Heart left ventricle (tissue), 16 donors: ENCODE data around the gene DUOXA1. TPM values are rescaled to one million over a fixed set of nuclear protein-coding genes. Genes with fewer than 3 reads are reported as not detected.

Experiments
- ATAC-seq, 4 donors: fragments of 200-7000 bp; cut with Tn5 transposase; one replicate each; pipeline ENCODE4 v1.9.1; 2020 to 2022; ENCODE audit warnings: moderate library complexity in 4 of 4, mild to moderate bottlenecking in 3 of 4, moderate number of reproducible peaks in 1 of 4
- DNase-seq, 5 donors: peaks; one replicate each; pipeline ENCODE4 v3.0.0-alpha.2; 2020
- H3K27ac ChIP-seq, 12 donors: fragments of 200-600 bp; sonication (generic) in 4 of 12; one replicate each; pipeline versions ENCODE4 v1.5.0 to v1.8.0; 2016 to 2022; ENCODE audit warnings: mild to moderate bottlenecking in 2 of 12
- H3K27me3 ChIP-seq, 9 donors: fragments of 200-600 bp; sonication (generic) in 2 of 9; one replicate each; pipeline versions ENCODE4 v1.5.1 to v1.8.0; 2016 to 2022; ENCODE audit warnings: mild to moderate bottlenecking in 3 of 9
- H3K36me3 ChIP-seq, 9 donors: fragments of 200-600 bp; sonication (generic) in 2 of 9; one replicate each; pipeline versions ENCODE4 v1.5.0 to v1.8.0; 2018 to 2022; ENCODE audit warnings: mild to moderate bottlenecking in 2 of 9
- H3K4me1 ChIP-seq, 12 donors: fragments of 200-600 bp; sonication (generic) in 4 of 12; one replicate each; pipeline versions ENCODE4 v1.5.0 to v1.8.0; 2016 to 2022; ENCODE audit warnings: mild to moderate bottlenecking in 3 of 12
- H3K4me3 ChIP-seq, 12 donors: fragments of 200-600 bp; sonication (generic) in 4 of 12; one replicate each; pipeline versions ENCODE4 v1.5.0 to v1.8.0; 2017 to 2022; ENCODE audit warnings: mild to moderate bottlenecking in 9 of 12, moderate library complexity in 4 of 12
- H3K9me3 ChIP-seq, 12 donors: fragments of 200-600 bp; sonication (generic) in 4 of 12; one replicate each; pipeline versions ENCODE4 v1.5.0 to v1.8.0; 2016 to 2022; ENCODE audit warnings: mild to moderate bottlenecking in 1 of 12
- CTCF ChIP-seq, 12 donors: fragments of 200-600 bp; sonication (generic) in 4 of 12; IDR thresholded peaks; one replicate each; pipeline versions ENCODE4 v1.5.0 to v1.8.0; 2018 to 2022; ENCODE audit warnings: antibody characterized with exemption in 12 of 12, mild to moderate bottlenecking in 5 of 12
- POLR2A ChIP-seq, 2 donors: fragments of 450-650 bp; IDR thresholded peaks; one replicate each; pipeline ENCODE4 v1.6.1; 2017; ENCODE audit warnings: antibody characterized with exemption in 2 of 2, mild to moderate bottlenecking in 2 of 2, moderate library complexity in 2 of 2
- WGBS, 4 donors: extraction: QIAGEN DNeasy Blood & Tissue Kit in 2 of 4; methylation state at CpG; one replicate each; pipeline versions ENCODE4 v1.1.5 to v1.1.7; 2013 to 2018; 5-methylcytosine and 5-hydroxymethylcytosine counted together
- intact Hi-C, 10 donors: fragments of 100-400 bp; cut with DNase I; formaldehyde crosslinking; loops; one replicate each; pipeline versions ENCODE4 v1.11.1 to v1.14.2; 2022
- long read RNA-seq, 3 donors: library from polyadenylated mRNA; unstranded; transcript quantifications; one replicate each; pipeline ENCODE4 v2.0.0, GENCODE V29; 2020 to 2021
- polyA plus RNA-seq, 2 donors: library from polyadenylated mRNA; stranded (reverse); fragments of 200-250 nt; gene quantifications; one replicate each; pipeline ENCODE4 v1.2.3, GENCODE V29; 2013
- total RNA-seq, 9 donors: library from RNA; depleted of rRNA in 2 of 9; stranded (reverse); fragments of >200 nt in 2 of 9; fragmentation: NEBNext Ultra II Directional in 3 of 9; extraction: Animal tissue kit (Norgen Biotek cat#: 25700) in 3 of 9; gene quantifications; one replicate each; pipeline versions ENCODE4 v1.1.0 to v1.2.4, GENCODE V29; 2016 to 2023
- donor health status: ischemic (EF 13 %, LVEDD 7.1; RV severe dilation, severe dysfunction).
- donor health status: healthy with polysubstance abuse.
- donor health status: DM: no; HTN: yes; CAD: no.
- donor health status: DM: no; HTN: no; CAD: no.
- donor health status: ischemic (EF 25% LVEDD 6.9; RV normal size, moderate dysfunction).
- donor health status: ischemic (EF 25% LVEDD 5.7; RV mildly dilated, moderate dysfunction).
- donor health status: healthy.
- donor health status: DM: yes; HTN: yes; CAD: no.
- donor health status: ischemic (EF 35%, LVEDD 5.7; RV mildly dilated, moderate dysfunction).
- donor health status: nonischemic (EF 11% LVEDD 7.7; RV severe dilation, severe dysfunction).
- donor health status: DM: yes; HTN: yes; CAD: no.
- donor health status: PGD.
- donor health status: ischemic (EF 29% LVEDD 5.4; RV normal size, mild dysfunction).
- donor health status: nonischemic (EF 23%, LVEDD 6.1; RV moderate dilation, normal function).

DUOXA1 gene
- total RNA-seq (1 to 10 TPM in 1 of 9 donors, under 1 TPM in 5, not detected in 3; 0.21 to 1.3 (median 0.31) TPM), polyA plus RNA-seq (under 1 TPM; 0.11 to 0.53 TPM)
- long read RNA-seq, donor 1, partial matches to known transcripts: 1 of 1 reads
- long read RNA-seq, donor 1, other reads (novel, unspliced or antisense): 0 of 1 reads
- long read RNA-seq, donor 2, partial matches to known transcripts: 1 of 3 reads
- long read RNA-seq, donor 2, other reads (novel, unspliced or antisense): 2 of 3 reads
- long read RNA-seq, donor 3: 0 reads

- no peak for TF ChIP-seq CTCF (IDR thresholded peaks at IDR 0.05)
- no peak for TF ChIP-seq POLR2A (IDR thresholded peaks at IDR 0.05)
- DNase-seq: peak in 2 of 5 donors; percentile 32 to 42
- intact Hi-C loops: no loop called here
These were observed at the start of gene DUOXA1, which contains the start of gene DUOX1 for GRCh38 chr15:45129651-45130129. DUOXA1 (minus strand) TSS chr15:45129879; CDS start chr15:45123014, 6,865 bp downstream. DUOX1 (plus strand) TSS chr15:45129994; CDS start chr15:45131967, 1,973 bp downstream.

GRCh38 chr15:45177285-45177684 is 47.6 kb upstream of the DUOXA1 start:
- no peak for ATAC-seq
- H3K4me1 ChIP-seq: no peaks in the 10 kb centered on the region
- 71 to 94% (median 86%) methylated on average over 3 of the region's 3 CpGs for WGBS, 4 donors
- TF ChIP-seq CTCF (IDR thresholded peaks at IDR 0.05) (no peak), POLR2A (IDR thresholded peaks at IDR 0.05) (no peak)
- no peak overlapping the region for H3K27ac ChIP-seq
- H3K27me3 ChIP-seq: no peaks in the 10 kb centered on the region
- H3K4me3 ChIP-seq: no peak overlapping the region
- H3K36me3 ChIP-seq: peaks cover 0 to 12% (median 0%) of the 10 kb centered on the region in 9 donors
- no peaks in the 10 kb centered on the region for H3K9me3 ChIP-seq
- intact Hi-C loops: loop anchor here in 1 of 10 donors (10.0 kb wide), 1 partner anchor 228 kb away; a partner anchor contains a TSS
- DNase-seq: no peak

More at GRCh38 chr15:45129651-45130129, at the start of gene DUOXA1, which contains the start of gene DUOX1:
- Histone ChIP-seq H3K36me3 (no peaks in the 10 kb centered on the region), H3K27me3 (peaks cover 6 to 73% (median 40%) of the 10 kb centered on the region in 9 donors), H3K4me1 (peaks cover 0 to 14% (median 0%) of the 10 kb centered on the region in 12 donors), H3K4me3 (peak within 1 kb of the TSS; percentile 11 to 61 (median 40)), H3K9me3 (no peaks in the 10 kb centered on the region), H3K27ac (no peak within 1 kb of the TSS)
- ATAC-seq: peak in 3 of 4 donors; percentile 48 to 83 (median 71)
- 0 to 6% (median 4%) methylated on average over 6 to 46 of the region's 46 CpGs for WGBS, 4 donors

GRCh38 chr15:45174577-45174976 is 44.9 kb upstream of the DUOXA1 start:
- Histone ChIP-seq H3K27ac (no peak overlapping the region), H3K4me1 (peaks cover 0 to 3% (median 0%) of the 10 kb centered on the region in 12 donors), H3K4me3 (no peak overlapping the region), H3K9me3 (no peaks in the 10 kb centered on the region), H3K27me3 (no peaks in the 10 kb centered on the region), H3K36me3 (peaks cover 0 to 18% (median 0%) of the 10 kb centered on the region in 9 donors)
- no peak for TF ChIP-seq CTCF (IDR thresholded peaks at IDR 0.05)
- TF ChIP-seq POLR2A (IDR thresholded peaks at IDR 0.05): no peak
- 80 to 90% (median 85%) methylated on average over 2 of the region's 2 CpGs for WGBS, 4 donors
- no peak for DNase-seq
- intact Hi-C loops: loop anchor here in 1 of 10 donors (10.0 kb wide), 1 partner anchor 230 kb away; a partner anchor contains a TSS
- no peak for ATAC-seq

- Histone ChIP-seq H3K27me3 (no peaks in the 10 kb centered on the region), H3K9me3 (no peaks in the 10 kb centered on the region), H3K27ac (no peak overlapping the region), H3K4me3 (no peak overlapping the region), H3K36me3 (peaks cover 0 to 18% (median 0%) of the 10 kb centered on the region in 9 donors), H3K4me1 (peaks cover 0 to 3% (median 0%) of the 10 kb centered on the region in 12 donors)
- intact Hi-C loops: loop anchor here in 1 of 10 donors (10.0 kb wide), 1 partner anchor 231 kb away; a partner anchor contains a TSS
- WGBS, 4 donors: 88 to 96% (median 92%) methylated on average over 6 of the region's 6 CpGs
- TF ChIP-seq POLR2A (IDR thresholded peaks at IDR 0.05): no peak
- no peak for TF ChIP-seq CTCF (IDR thresholded peaks at IDR 0.05)
- no peak for ATAC-seq
- DNase-seq: no peak
These were observed 44.4 kb upstream of the DUOXA1 start for GRCh38 chr15:45174069-45174468.
